ENCODE data around the gene GDAP1L1. TPM values are rescaled to one million over a fixed set of nuclear protein-coding genes. Genes with fewer than 3 reads are reported as not detected.

The GDAP1L1 gene
- total and polyA plus RNA-seq, 8 donors, result 0.12 to 3.6 (median 0.40) TPM; not detected in 2

DNA sequence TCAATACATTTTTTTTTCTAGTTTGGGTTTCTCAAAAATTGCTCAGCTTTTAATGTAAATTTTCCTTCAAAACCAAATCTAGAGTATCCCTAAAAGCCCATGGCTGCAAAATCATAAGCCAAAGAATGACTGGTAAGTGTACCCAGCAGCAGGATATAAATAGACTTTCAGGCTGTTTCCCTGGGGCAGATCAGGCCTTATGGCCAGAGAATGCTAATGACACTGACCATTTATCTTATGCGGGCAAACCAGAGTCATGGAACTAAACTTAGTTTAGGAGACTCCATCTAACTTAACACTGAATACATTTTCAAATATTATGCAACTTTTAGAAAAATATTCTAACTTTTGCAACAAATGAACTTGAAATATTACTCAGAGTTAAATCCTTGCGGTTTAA is 43.9 kb upstream of the GDAP1L1 start:
- peaks cover 12 to 31% (median 27%) of the 10 kb centered on the region in 3 donors for H3K4me1 ChIP-seq
- H3K36me3 ChIP-seq, result peaks cover 0 to 33% (median 13%) of the 10 kb centered on the region in 3 donors
- no peaks in the 10 kb centered on the region for H3K9me3 ChIP-seq
- no peak for TF ChIP-seq CTCF (IDR thresholded peaks at IDR 0.05)
- DNase-seq, result no peak
- H3K4me3 ChIP-seq, result no peak overlapping the region
- ATAC-seq, result no peak
- H3K27ac ChIP-seq, result no peak overlapping the region
- WGBS, 2 donors, result 72 to 91% methylated on average over 2 of the region's 2 CpGs
- H3K27me3 ChIP-seq, result no peaks in the 10 kb centered on the region
- intact Hi-C loops (cut with DNase I), result no loop called here
- no peak for FAIRE-seq

GRCh38 chr20:44204156-44204831 is 42.8 kb upstream of the GDAP1L1 start:
- WGBS, 2 donors, result 91 to 94% methylated on average over 4 of the region's 4 CpGs
- H3K4me3 ChIP-seq, result no peak overlapping the region
- TF ChIP-seq CTCF (IDR thresholded peaks at IDR 0.05), result no peak
- DNase-seq, result peak in 2 of 6 donors; percentile 34 to 55
- peak overlapping the region in 2 of 4 donors; percentile 41 to 70 for H3K27ac ChIP-seq
- ATAC-seq, result peak; percentile 94 to 96 (median 95)
- H3K36me3 ChIP-seq, result peaks cover 0 to 30% (median 9%) of the 10 kb centered on the region in 3 donors
- intact Hi-C loops (cut with DNase I), result no loop called here
- peaks cover 21 to 41% (median 38%) of the 10 kb centered on the region in 3 donors for H3K4me1 ChIP-seq
- H3K27me3 ChIP-seq, result no peaks in the 10 kb centered on the region
- no peaks in the 10 kb centered on the region for H3K9me3 ChIP-seq
- FAIRE-seq, result peak; percentile 95

- H3K36me3 ChIP-seq, result peaks cover 0 to 24% (median 5%) of the 10 kb centered on the region in 3 donors
- H3K9me3 ChIP-seq, result no peaks in the 10 kb centered on the region
- no peak for TF ChIP-seq CTCF (IDR thresholded peaks at IDR 0.05)
- intact Hi-C loops (cut with DNase I), result no loop called here
- H3K27ac ChIP-seq, result peak overlapping the region in 2 of 4 donors; percentile 41 to 44
- ATAC-seq (no peak), FAIRE-seq (no peak), DNase-seq (no peak)
- peaks cover 21 to 43% (median 40%) of the 10 kb centered on the region in 3 donors for H3K4me1 ChIP-seq
- WGBS, 2 donors, result 84 to 92% methylated on average over 10 of the region's 10 CpGs
- H3K27me3 ChIP-seq, result no peaks in the 10 kb centered on the region
- H3K4me3 ChIP-seq, result no peak overlapping the region
These were observed 42.3 kb upstream of the GDAP1L1 start for GRCh38 chr20:44204832-44205215.

DNA sequence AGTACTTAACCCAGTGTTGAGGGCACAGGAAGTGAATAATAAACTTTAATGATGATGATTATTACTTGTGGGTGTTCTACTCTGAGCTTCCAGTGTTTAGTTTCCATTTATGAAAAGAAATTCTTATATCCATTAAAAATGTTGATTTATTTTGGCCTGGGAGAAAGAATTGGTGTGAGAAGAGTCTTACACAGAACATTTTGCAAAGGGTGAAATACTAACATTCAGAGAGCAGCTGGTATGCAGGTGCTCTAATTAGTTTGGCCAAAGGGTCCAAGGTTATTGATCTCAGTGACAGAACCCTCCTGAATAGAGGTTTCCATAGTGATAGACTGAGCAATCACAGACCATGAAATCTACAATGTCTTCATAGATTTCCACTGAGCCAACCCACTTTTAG is 41.0 kb upstream of the GDAP1L1 start:
- Histone ChIP-seq H3K27ac (no peak overlapping the region), H3K9me3 (no peaks in the 10 kb centered on the region), H3K27me3 (no peaks in the 10 kb centered on the region), H3K36me3 (peaks cover 0 to 11% (median 4%) of the 10 kb centered on the region in 3 donors), H3K4me3 (no peak overlapping the region), H3K4me1 (peaks cover 21 to 43% (median 40%) of the 10 kb centered on the region in 3 donors)
- no peak for ATAC-seq
- no peak for TF ChIP-seq CTCF (IDR thresholded peaks at IDR 0.05)
- no peak for DNase-seq
- FAIRE-seq, result no peak
- intact Hi-C loops (cut with DNase I), result no loop called here

GRCh38 chr20:44207126-44207723 is 39.9 kb upstream of the GDAP1L1 start:
- DNase-seq, result no peak
- H3K4me1 ChIP-seq, result peaks cover 21 to 48% (median 47%) of the 10 kb centered on the region in 3 donors
- no peak for FAIRE-seq
- intact Hi-C loops (cut with DNase I), result no loop called here
- ATAC-seq, result no peak
- no peak overlapping the region for H3K27ac ChIP-seq
- H3K36me3 ChIP-seq, result peaks cover 0 to 1% (median 0%) of the 10 kb centered on the region in 3 donors
- no peak for TF ChIP-seq CTCF (IDR thresholded peaks at IDR 0.05)
- H3K4me3 ChIP-seq, result no peak overlapping the region
- no peaks in the 10 kb centered on the region for H3K9me3 ChIP-seq
- no peaks in the 10 kb centered on the region for H3K27me3 ChIP-seq
- 44 to 58% methylated on average over 3 of the region's 3 CpGs for WGBS, 2 donors
